Caco-2 (cell line): ENCODE data around the gene DEFB112. TPM values are rescaled to one million over a fixed set of nuclear protein-coding genes. Genes with fewer than 3 reads are reported as not detected.

ENCODE experiments used
- BruUV-seq: library from RNA; stranded (reverse); fragments of 400-500 nt; replicated peaks from 2 replicates; lab custom pipeline; 2021; lab: Mats Ljungman, UMichigan
- CTCF ChIA-PET: fragments of 300-600 bp; sonication (Branson Sonifier 250); formaldehyde crosslinking; loops from one replicate; lab custom pipeline; 2022; ENCODE audit warnings: antibody characterized with exemption; lab: Charles Lee
- POLR2A ChIA-PET: fragments of 300-600 bp; sonication (Branson Sonifier 250); formaldehyde crosslinking; loops from one replicate; lab custom pipeline; 2022; ENCODE audit warnings: antibody characterized with exemption; lab: Charles Lee
- DNase-seq, 2 experiments: peaks; one replicate each; pipeline versions ENCODE4 v3.0.0 to v3.0.0-alpha.2; 2020 to 2022
- H3K27me3 ChIP-seq: replicated peaks from 2 replicates; pipeline ENCODE4 v1.6.0; 2011; ENCODE audit warnings: low read length; ENCODE audit not compliant: control insufficient read depth, insufficient read depth
- H3K36me3 ChIP-seq: 2 replicates; pipeline ENCODE4 v1.5.1; 2011; ENCODE audit warnings: low read length; ENCODE audit not compliant: control insufficient read depth, insufficient read depth
- H3K4me1 ChIP-seq: fragments of 250-450 bp; sonication (Bioruptor Pico); 2 replicates; pipeline ENCODE4 v1.5.1; 2020; ENCODE audit warnings: mild to moderate bottlenecking
- H3K4me3 ChIP-seq: 2 replicates; pipeline ENCODE4 v1.5.1; 2011; ENCODE audit warnings: low read depth, mild to moderate bottlenecking, control low read depth, low read length
- H3K9me3 ChIP-seq: fragments of 250-450 bp; sonication (Bioruptor Pico); 2 replicates; pipeline ENCODE4 v1.5.1; 2020; ENCODE audit warnings: mild to moderate bottlenecking, moderate library complexity
- H3K27ac Mint-ChIP-seq: one replicate; pipeline ENCODE4 v1.8.0; 2022; ENCODE audit warnings: mixed read lengths; ENCODE audit not compliant: unreplicated experiment
- H3K27me3 Mint-ChIP-seq: one replicate; pipeline ENCODE4 v1.8.0; 2022; ENCODE audit warnings: mixed read lengths; ENCODE audit not compliant: insufficient read depth, unreplicated experiment
- H3K36me3 Mint-ChIP-seq: one replicate; pipeline ENCODE4 v1.8.0; 2022; ENCODE audit warnings: mild to moderate bottlenecking, mixed read lengths; ENCODE audit not compliant: insufficient read depth, unreplicated experiment
- H3K4me1 Mint-ChIP-seq: one replicate; pipeline ENCODE4 v1.8.0; 2022; ENCODE audit warnings: low read depth, mixed read lengths; ENCODE audit not compliant: unreplicated experiment
- H3K4me3 Mint-ChIP-seq: one replicate; pipeline ENCODE4 v1.8.0; 2022; ENCODE audit warnings: mild to moderate bottlenecking, moderate library complexity, mixed read lengths; ENCODE audit not compliant: unreplicated experiment
- H3K9me3 Mint-ChIP-seq: one replicate; pipeline ENCODE4 v1.8.0; 2022; ENCODE audit warnings: mixed read lengths; ENCODE audit not compliant: unreplicated experiment
- intact Hi-C: fragments of 100-400 bp; cut with micrococcal nuclease; formaldehyde crosslinking; loops from one replicate; pipeline ENCODE4 v1.10.0; 2022; ENCODE audit not compliant: unreplicated experiment
- total RNA-seq: library from RNA; stranded (reverse); gene quantifications from 2 replicates; pipeline ENCODE4 v1.2.3, GENCODE V29; 2022
- TF ChIP-seq, protein P1 (sequence below), 2 experiments: fragments of 200-600 bp in 1 of 2; IDR thresholded peaks; 1 replicate in 1 of 2; 2 replicates in 1 of 2; pipeline versions ENCODE4 v1.5.1 to v1.8.0; 2011 to 2022; ENCODE audit warnings: antibody characterized with exemption in 1 of 2, control low read depth in 1 of 2, inconsistent platforms in 1 of 2, low read depth in 1 of 2, low read length in 1 of 2, mild to moderate bottlenecking in 1 of 2, moderate library complexity in 1 of 2; ENCODE audit not compliant: insufficient read depth in 1 of 2, severe bottlenecking in 1 of 2, unreplicated experiment in 1 of 2

DEFB112 gene
- total RNA-seq, 1 experiment from 2014 or later, result not detected

DNA sequence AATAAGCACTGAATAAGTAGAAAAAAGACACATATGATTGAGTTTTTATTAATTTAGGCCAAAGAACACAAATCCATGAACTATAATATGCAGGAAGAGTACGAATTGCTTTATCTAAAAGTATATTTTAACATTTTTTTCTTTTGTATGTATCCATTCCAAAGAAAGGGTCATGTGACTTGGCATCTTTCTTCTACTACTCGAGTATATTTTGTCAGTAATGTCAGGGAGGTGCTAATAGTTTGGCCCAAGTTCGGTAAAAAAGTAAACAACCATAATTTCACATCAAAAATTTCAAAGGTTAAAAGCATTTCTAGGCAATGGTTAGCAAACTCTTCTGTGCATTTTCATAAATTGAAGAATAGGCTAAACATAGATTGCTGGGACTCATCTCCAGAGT, 46.6 kb downstream of the DEFB112 start:
- Mint-ChIP-seq H3K4me3 (no peak overlapping the region), H3K4me1 (no peaks in the 10 kb centered on the region), H3K27me3 (peaks cover 1% of the 10 kb centered on the region), H3K36me3 (no peaks in the 10 kb centered on the region), H3K9me3 (no peaks in the 10 kb centered on the region), H3K27ac (no peak overlapping the region)
- Histone ChIP-seq H3K4me3 (no peak overlapping the region), H3K9me3 (no peaks in the 10 kb centered on the region), H3K36me3 (no peaks in the 10 kb centered on the region), H3K27me3 (no peaks in the 10 kb centered on the region), H3K4me1 (no peaks in the 10 kb centered on the region)
- ChIA-PET CTCF (no interaction called here), POLR2A (no interaction called here)
- no peak for DNase-seq
- intact Hi-C loops, result no loop called here
- BruUV-seq, result no TSS peak
- TF ChIP-seq, protein P1, sequence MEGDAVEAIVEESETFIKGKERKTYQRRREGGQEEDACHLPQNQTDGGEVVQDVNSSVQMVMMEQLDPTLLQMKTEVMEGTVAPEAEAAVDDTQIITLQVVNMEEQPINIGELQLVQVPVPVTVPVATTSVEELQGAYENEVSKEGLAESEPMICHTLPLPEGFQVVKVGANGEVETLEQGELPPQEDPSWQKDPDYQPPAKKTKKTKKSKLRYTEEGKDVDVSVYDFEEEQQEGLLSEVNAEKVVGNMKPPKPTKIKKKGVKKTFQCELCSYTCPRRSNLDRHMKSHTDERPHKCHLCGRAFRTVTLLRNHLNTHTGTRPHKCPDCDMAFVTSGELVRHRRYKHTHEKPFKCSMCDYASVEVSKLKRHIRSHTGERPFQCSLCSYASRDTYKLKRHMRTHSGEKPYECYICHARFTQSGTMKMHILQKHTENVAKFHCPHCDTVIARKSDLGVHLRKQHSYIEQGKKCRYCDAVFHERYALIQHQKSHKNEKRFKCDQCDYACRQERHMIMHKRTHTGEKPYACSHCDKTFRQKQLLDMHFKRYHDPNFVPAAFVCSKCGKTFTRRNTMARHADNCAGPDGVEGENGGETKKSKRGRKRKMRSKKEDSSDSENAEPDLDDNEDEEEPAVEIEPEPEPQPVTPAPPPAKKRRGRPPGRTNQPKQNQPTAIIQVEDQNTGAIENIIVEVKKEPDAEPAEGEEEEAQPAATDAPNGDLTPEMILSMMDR (IDR thresholded peaks at IDR 0.05; ENCODE audit: insufficient read depth in 1 of 2, low read depth in 1 of 2, low read length in 1 of 2, severe bottlenecking in 1 of 2, unreplicated experiment in 1 of 2), result no peak

DNA sequence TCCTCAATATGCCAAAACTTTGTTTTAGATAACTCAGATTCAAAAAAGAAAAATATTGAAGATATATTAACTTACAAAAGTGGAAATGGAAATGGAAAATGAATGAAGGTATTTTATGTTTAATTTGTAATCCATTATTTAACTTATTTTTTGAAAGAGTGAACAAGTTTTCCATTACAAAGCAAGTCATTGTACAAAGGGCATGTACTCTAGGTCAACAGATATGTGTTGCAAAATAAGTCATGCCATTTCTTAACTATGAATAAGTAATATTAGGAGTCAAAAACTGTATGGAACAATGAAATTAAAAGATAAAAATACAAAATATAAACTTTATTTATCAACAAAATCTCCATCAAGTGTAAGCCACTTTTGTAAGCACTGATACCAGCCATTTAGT, 54.5 kb downstream of the DEFB112 start:
- H3K27me3 ChIP-seq, result no peaks in the 10 kb centered on the region
- no peak overlapping the region for H3K4me3 Mint-ChIP-seq
- intact Hi-C loops, result no loop called here
- BruUV-seq, result no TSS peak
- ChIA-PET CTCF (no interaction called here), POLR2A (no interaction called here)
- no peak for DNase-seq
- no peak overlapping the region for H3K27ac Mint-ChIP-seq
- no peaks in the 10 kb centered on the region for H3K9me3 ChIP-seq
- H3K4me1 ChIP-seq, result no peaks in the 10 kb centered on the region
- H3K9me3 Mint-ChIP-seq, result no peaks in the 10 kb centered on the region
- H3K4me1 Mint-ChIP-seq, result no peaks in the 10 kb centered on the region
- no peaks in the 10 kb centered on the region for H3K36me3 Mint-ChIP-seq
- H3K27me3 Mint-ChIP-seq, result no peaks in the 10 kb centered on the region
- TF ChIP-seq, protein P1 (IDR thresholded peaks at IDR 0.05; ENCODE audit: insufficient read depth in 1 of 2, low read depth in 1 of 2, low read length in 1 of 2, severe bottlenecking in 1 of 2, unreplicated experiment in 1 of 2), result no peak
- H3K36me3 ChIP-seq, result no peaks in the 10 kb centered on the region
- no peak overlapping the region for H3K4me3 ChIP-seq

Other genes starting within 250 kb of the DEFB112 start
- gene CRISP1, start 183.4 kb downstream of the DEFB112 start, total RNA-seq, result not detected in 2 replicates
- not detected in 2 replicates for gene DEFB114, start 85.8 kb downstream of the DEFB112 start, total RNA-seq
- not detected in 2 replicates for gene DEFB113, start 80.3 kb downstream of the DEFB112 start, total RNA-seq
- gene DEFB110, start 27.9 kb downstream of the DEFB112 start, total RNA-seq, result not detected in 2 replicates